ENCODE measurements around the gene IGSF11.
"Not testable (repeated sequence)": the region's sequence is repeated elsewhere in the genome, so short reads cannot be mapped to it uniquely, and the experiment has no call there.

The IGSF11 gene

GRCh38 chr3:118882353-118882947 is 152.2 kb downstream of the IGSF11 start:
- H3K79me2 ChIP-seq (ENCODE audit: control insufficient read depth, insufficient read depth, low read length): no peaks in the 10 kb centered on the region
- no peak overlapping the region for H2AK5ac ChIP-seq (ENCODE audit: low read length)
- no CpG with 5 or more reads among the region's 3 CpGs for WGBS (ENCODE audit: extremely low coverage, insufficient coverage, low lambda C conversion rate)
- H3K9ac ChIP-seq (ENCODE audit: low read length): no peak overlapping the region
- H2BK5ac ChIP-seq (ENCODE audit: low read length): no peak overlapping the region
- H2BK15ac ChIP-seq (replicated peaks; ENCODE audit: low read depth): no peak overlapping the region
- no peaks in the 10 kb centered on the region for H3K36me3 ChIP-seq (ENCODE audit: control insufficient read depth, insufficient read depth, low read length)
- no peak overlapping the region for H3K18ac ChIP-seq (ENCODE audit: low read length)
- H3K4me1 ChIP-seq (ENCODE audit: control insufficient read depth, low read depth, low read length): no peaks in the 10 kb centered on the region
- no peaks in the 10 kb centered on the region for H3K79me1 ChIP-seq (ENCODE audit: low read length)
- no peak overlapping the region for H3K27ac ChIP-seq (ENCODE audit: low read depth, low read length)
- no peaks in the 10 kb centered on the region for H3K27me3 ChIP-seq (ENCODE audit: insufficient read depth, low read length, poor library complexity)
- H3K4me3 ChIP-seq (ENCODE audit: low read length): no peak overlapping the region
- H4K5ac ChIP-seq (ENCODE audit: low read length): no peak overlapping the region
- H3K4ac ChIP-seq (ENCODE audit: low read depth, low read length): no peak overlapping the region
- H2BK120ac ChIP-seq (ENCODE audit: low read depth, low read length): no peak overlapping the region
- H3K56ac ChIP-seq (ENCODE audit: low read length): no peak overlapping the region
- H3K23ac ChIP-seq (ENCODE audit: low read length): no peak overlapping the region
- DNase-seq: peak; percentile 78
- no peak overlapping the region for H3K4me2 ChIP-seq (ENCODE audit: low read length)
- H4K8ac ChIP-seq (ENCODE audit: low read depth, low read length): no peak overlapping the region

GRCh38 chr3:118868051-118868450 is 166.6 kb downstream of the IGSF11 start:
- Histone ChIP-seq H2BK15ac (replicated peaks; ENCODE audit: low read depth) (no peak overlapping the region), H3K36me3 (ENCODE audit: control insufficient read depth, insufficient read depth, low read length) (no peaks in the 10 kb centered on the region), H3K4me2 (ENCODE audit: low read length) (no peak overlapping the region), H3K18ac (ENCODE audit: low read length) (no peak overlapping the region), H3K79me1 (ENCODE audit: low read length) (no peaks in the 10 kb centered on the region), H3K79me2 (ENCODE audit: control insufficient read depth, insufficient read depth, low read length) (no peaks in the 10 kb centered on the region), H4K8ac (ENCODE audit: low read depth, low read length) (no peak overlapping the region), H3K56ac (ENCODE audit: low read length) (no peak overlapping the region), H2BK5ac (ENCODE audit: low read length) (no peak overlapping the region), H3K4ac (ENCODE audit: low read depth, low read length) (no peak overlapping the region), H3K4me3 (ENCODE audit: low read length) (no peak overlapping the region), H3K9ac (ENCODE audit: low read length) (no peak overlapping the region), H3K4me1 (ENCODE audit: control insufficient read depth, low read depth, low read length) (no peaks in the 10 kb centered on the region), H4K5ac (ENCODE audit: low read length) (no peak overlapping the region), H2BK120ac (ENCODE audit: low read depth, low read length) (no peak overlapping the region), H3K27me3 (ENCODE audit: insufficient read depth, low read length, poor library complexity) (no peaks in the 10 kb centered on the region), H2AK5ac (ENCODE audit: low read length) (no peak overlapping the region), H3K23ac (ENCODE audit: low read length) (no peak overlapping the region), H3K27ac (ENCODE audit: low read depth, low read length) (no peak overlapping the region)
- no peak for DNase-seq

GRCh38 chr3:118863731-118864322 is 170.8 kb downstream of the IGSF11 start:
- WGBS (ENCODE audit: extremely low coverage, insufficient coverage, low lambda C conversion rate): no CpG with 5 or more reads among the region's 1 CpG
- no peaks in the 10 kb centered on the region for H3K36me3 ChIP-seq (ENCODE audit: control insufficient read depth, insufficient read depth, low read length)
- DNase-seq: peak; percentile 66
- no peak overlapping the region for H4K8ac ChIP-seq (ENCODE audit: low read depth, low read length)
- no peak overlapping the region for H3K4ac ChIP-seq (ENCODE audit: low read depth, low read length)
- H2BK120ac ChIP-seq (ENCODE audit: low read depth, low read length): no peak overlapping the region
- no peak overlapping the region for H2BK5ac ChIP-seq (ENCODE audit: low read length)
- H3K9ac ChIP-seq (ENCODE audit: low read length): no peak overlapping the region
- no peak overlapping the region for H3K27ac ChIP-seq (ENCODE audit: low read depth, low read length)
- no peaks in the 10 kb centered on the region for H3K27me3 ChIP-seq (ENCODE audit: insufficient read depth, low read length, poor library complexity)
- no peaks in the 10 kb centered on the region for H3K4me1 ChIP-seq (ENCODE audit: control insufficient read depth, low read depth, low read length)
- no peak overlapping the region for H3K4me3 ChIP-seq (ENCODE audit: low read length)
- no peak overlapping the region for H4K5ac ChIP-seq (ENCODE audit: low read length)
- H3K4me2 ChIP-seq (ENCODE audit: low read length): no peak overlapping the region
- no peak overlapping the region for H3K56ac ChIP-seq (ENCODE audit: low read length)
- H2BK15ac ChIP-seq (replicated peaks; ENCODE audit: low read depth): no peak overlapping the region
- H3K79me2 ChIP-seq (ENCODE audit: control insufficient read depth, insufficient read depth, low read length): no peaks in the 10 kb centered on the region
- H2AK5ac ChIP-seq (ENCODE audit: low read length): no peak overlapping the region
- H3K23ac ChIP-seq (ENCODE audit: low read length): no peak overlapping the region
- no peak overlapping the region for H3K18ac ChIP-seq (ENCODE audit: low read length)
- no peaks in the 10 kb centered on the region for H3K79me1 ChIP-seq (ENCODE audit: low read length)

- no peak overlapping the region for H2BK5ac ChIP-seq (ENCODE audit: low read length)
- H3K4me2 ChIP-seq (ENCODE audit: low read length): no peak overlapping the region
- H3K4me1 ChIP-seq (ENCODE audit: control insufficient read depth, low read depth, low read length): no peaks in the 10 kb centered on the region
- no peaks in the 10 kb centered on the region for H3K79me2 ChIP-seq (ENCODE audit: control insufficient read depth, insufficient read depth, low read length)
- no peak overlapping the region for H4K8ac ChIP-seq (ENCODE audit: low read depth, low read length)
- no peak overlapping the region for H3K23ac ChIP-seq (ENCODE audit: low read length)
- no peak overlapping the region for H3K4me3 ChIP-seq (ENCODE audit: low read length)
- no peak for DNase-seq
- H3K9ac ChIP-seq (ENCODE audit: low read length): no peak overlapping the region
- H3K27me3 ChIP-seq (ENCODE audit: insufficient read depth, low read length, poor library complexity): no peaks in the 10 kb centered on the region
- no peak overlapping the region for H3K4ac ChIP-seq (ENCODE audit: low read depth, low read length)
- no peak overlapping the region for H3K56ac ChIP-seq (ENCODE audit: low read length)
- H3K36me3 ChIP-seq (ENCODE audit: control insufficient read depth, insufficient read depth, low read length): no peaks in the 10 kb centered on the region
- H2BK120ac ChIP-seq (ENCODE audit: low read depth, low read length): no peak overlapping the region
- no peak overlapping the region for H3K18ac ChIP-seq (ENCODE audit: low read length)
- no peaks in the 10 kb centered on the region for H3K79me1 ChIP-seq (ENCODE audit: low read length)
- H2BK15ac ChIP-seq (replicated peaks; ENCODE audit: low read depth): no peak overlapping the region
- no peak overlapping the region for H2AK5ac ChIP-seq (ENCODE audit: low read length)
- WGBS (ENCODE audit: extremely low coverage, insufficient coverage, low lambda C conversion rate): no CpG with 5 or more reads among the region's 1 CpG
- H3K27ac ChIP-seq (ENCODE audit: low read depth, low read length): no peak overlapping the region
- H4K5ac ChIP-seq (ENCODE audit: low read length): no peak overlapping the region
Observed at GRCh38 chr3:118859950-118860349, 174.7 kb downstream of the IGSF11 start.

- H3K9ac ChIP-seq (ENCODE audit: low read length); H4K8ac ChIP-seq (ENCODE audit: low read depth, low read length); H2BK120ac ChIP-seq (ENCODE audit: low read depth, low read length); H3K4me2 ChIP-seq (ENCODE audit: low read length); H3K56ac ChIP-seq (ENCODE audit: low read length); H4K5ac ChIP-seq (ENCODE audit: low read length); H2BK5ac ChIP-seq (ENCODE audit: low read length); DNase-seq; H2BK15ac ChIP-seq (replicated peaks; ENCODE audit: low read depth); H3K27me3 ChIP-seq (ENCODE audit: insufficient read depth, low read length, poor library complexity); H2AK5ac ChIP-seq (ENCODE audit: low read length); H3K27ac ChIP-seq (ENCODE audit: low read depth, low read length); H3K4me3 ChIP-seq (ENCODE audit: low read length); H3K18ac ChIP-seq (ENCODE audit: low read length); H3K4me1 ChIP-seq (ENCODE audit: control insufficient read depth, low read depth, low read length); H3K4ac ChIP-seq (ENCODE audit: low read depth, low read length); H3K79me1 ChIP-seq (ENCODE audit: low read length); H3K23ac ChIP-seq (ENCODE audit: low read length); H3K79me2 ChIP-seq (ENCODE audit: control insufficient read depth, insufficient read depth, low read length); H3K36me3 ChIP-seq (ENCODE audit: control insufficient read depth, insufficient read depth, low read length): not testable (repeated sequence)
- no CpG with 5 or more reads among the region's 12 CpGs for WGBS (ENCODE audit: extremely low coverage, insufficient coverage, low lambda C conversion rate)
Observed at GRCh38 chr3:118851466-118852193, 183.0 kb downstream of the IGSF11 start.

Measured in mesendoderm (in vitro differentiated cells).